ENCODE measurements around the gene DMRTB1. TPM values are rescaled to one million over a fixed set of nuclear protein-coding genes. Genes with fewer than 3 reads are reported as not detected.
A peak's percentile ranks its signal among the peaks of the same experiment; 100 is the strongest.

The DMRTB1 gene
- total and polyA plus RNA-seq, 9 of the 15 experiments (the other 6 are each of a cell fraction or from before 2014, with no cell fraction given), result 0.06 to 0.35 (median 0.13) TPM; not detected in 3

GRCh38 chr1:53460211-53460634 is 1.0 kb downstream of the DMRTB1 start (continued):
- no peak for TF ChIP-seq HDAC3 (IDR thresholded peaks at IDR 0.05; ENCODE audit: borderline replicate concordance, partially characterized antibody)
- no peak for TF ChIP-seq DIDO1 (tag; IDR thresholded peaks at IDR 0.05; ENCODE audit: low read depth)
- TF ChIP-seq KDM2B (CRISPR knock-in tag; IDR thresholded peaks at IDR 0.05), result no peak
- TF ChIP-seq ZBTB7A (IDR thresholded peaks at IDR 0.05; ENCODE audit: borderline replicate concordance, control insufficient read depth, low read depth, low read length), result no peak
- TF ChIP-seq SIN3B (IDR thresholded peaks at IDR 0.05; ENCODE audit: low read depth), result no peak
- no peak for TF ChIP-seq HES1 (IDR thresholded peaks at IDR 0.05; ENCODE audit: low read depth)
- TF ChIP-seq NFYB (IDR thresholded peaks at IDR 0.05; ENCODE audit: extremely low read depth, insufficient read length), result no peak
- TF ChIP-seq ZNF217 (CRISPR knock-in tag; IDR thresholded peaks at IDR 0.05), result no peak
- TF ChIP-seq THRA (IDR thresholded peaks at IDR 0.05), result no peak
- TF ChIP-seq ZBTB33 (CRISPR knock-in tag; IDR thresholded peaks at IDR 0.05), result peak; percentile 96
- TF ChIP-seq, protein P1, sequence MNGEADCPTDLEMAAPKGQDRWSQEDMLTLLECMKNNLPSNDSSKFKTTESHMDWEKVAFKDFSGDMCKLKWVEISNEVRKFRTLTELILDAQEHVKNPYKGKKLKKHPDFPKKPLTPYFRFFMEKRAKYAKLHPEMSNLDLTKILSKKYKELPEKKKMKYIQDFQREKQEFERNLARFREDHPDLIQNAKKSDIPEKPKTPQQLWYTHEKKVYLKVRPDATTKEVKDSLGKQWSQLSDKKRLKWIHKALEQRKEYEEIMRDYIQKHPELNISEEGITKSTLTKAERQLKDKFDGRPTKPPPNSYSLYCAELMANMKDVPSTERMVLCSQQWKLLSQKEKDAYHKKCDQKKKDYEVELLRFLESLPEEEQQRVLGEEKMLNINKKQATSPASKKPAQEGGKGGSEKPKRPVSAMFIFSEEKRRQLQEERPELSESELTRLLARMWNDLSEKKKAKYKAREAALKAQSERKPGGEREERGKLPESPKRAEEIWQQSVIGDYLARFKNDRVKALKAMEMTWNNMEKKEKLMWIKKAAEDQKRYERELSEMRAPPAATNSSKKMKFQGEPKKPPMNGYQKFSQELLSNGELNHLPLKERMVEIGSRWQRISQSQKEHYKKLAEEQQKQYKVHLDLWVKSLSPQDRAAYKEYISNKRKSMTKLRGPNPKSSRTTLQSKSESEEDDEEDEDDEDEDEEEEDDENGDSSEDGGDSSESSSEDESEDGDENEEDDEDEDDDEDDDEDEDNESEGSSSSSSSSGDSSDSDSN (IDR thresholded peaks at IDR 0.05; ENCODE audit: borderline replicate concordance in 1 of 2, low read depth in 2 of 2, low read length in 2 of 2), result no peak
- TF ChIP-seq KHSRP (IDR thresholded peaks at IDR 0.05), result no peak
- no peak for TF ChIP-seq ZNF639 (CRISPR knock-in tag; conservative IDR thresholded peaks at IDR 0.05 in 1 of 2, IDR thresholded peaks at IDR 0.05 in 1 of 2)
- no peak for TF ChIP-seq FOXJ2 (tag; IDR thresholded peaks at IDR 0.05)
- no peak for TF ChIP-seq NR2C1 (IDR thresholded peaks at IDR 0.05)
- no peak for TF ChIP-seq NR2C1 (tag; IDR thresholded peaks at IDR 0.05)
- no peak for TF ChIP-seq HMG20A (CRISPR knock-in tag; conservative IDR thresholded peaks at IDR 0.05)
- no peak for TF ChIP-seq CC2D1A (IDR thresholded peaks at IDR 0.05)
- no peak for TF ChIP-seq KDM4B (IDR thresholded peaks at IDR 0.05; ENCODE audit: borderline replicate concordance in 2 of 2, low read depth in 1 of 2)
- peak; percentile 100 for TF ChIP-seq L3MBTL2 (IDR thresholded peaks at IDR 0.05)
- no peak for TF ChIP-seq RBM17 (IDR thresholded peaks at IDR 0.05; ENCODE audit: borderline replicate concordance, low read depth, low read length)

Data from K562 (cell line).